Spleen (tissue), 11 donors: ENCODE results near the gene BRD3OS. TPM values are rescaled to one million over a fixed set of nuclear protein-coding genes. Genes with fewer than 3 reads are reported as not detected.

Experiments used
- DNase-seq: peaks from one replicate; pipeline ENCODE4 v3.0.0-alpha.2; 2020
- H3K27ac ChIP-seq, 8 donors: fragments of 200-600 bp; sonication (generic) in 7 of 8; 1 replicate in 4 of 8; 2 replicates in 4 of 8; pipeline versions ENCODE4 v1.5.0 to v1.8.0; 2016 to 2021; ENCODE audit warnings: inconsistent platforms in 4 of 8, mild to moderate bottlenecking in 4 of 8, moderate library complexity in 1 of 8
- H3K27me3 ChIP-seq, 7 donors: fragments of 200-600 bp; sonication (generic) in 6 of 7; replicated peaks in 1 of 7; 1 replicate in 4 of 7; 2 replicates in 3 of 7; pipeline versions ENCODE4 v1.5.0 to v1.8.0; 2016 to 2021; ENCODE audit warnings: inconsistent platforms in 3 of 7, mild to moderate bottlenecking in 1 of 7
- H3K36me3 ChIP-seq, 6 donors: fragments of 200-600 bp; sonication (generic) in 5 of 6; 1 replicate in 4 of 6; 2 replicates in 2 of 6; pipeline versions ENCODE4 v1.5.0 to v1.8.0; 2016 to 2021; ENCODE audit warnings: inconsistent platforms in 2 of 6
- H3K4me1 ChIP-seq, 6 donors: fragments of 200-600 bp; sonication (generic) in 5 of 6; 1 replicate in 3 of 6; 2 replicates in 3 of 6; pipeline versions ENCODE4 v1.5.0 to v1.8.0; 2016 to 2021; ENCODE audit warnings: inconsistent platforms in 3 of 6
- H3K4me3 ChIP-seq, 8 donors: fragments of 200-600 bp; sonication (generic) in 7 of 8; 1 replicate in 4 of 8; 2 replicates in 4 of 8; pipeline versions ENCODE4 v1.5.0 to v1.8.0; 2016 to 2021; ENCODE audit warnings: inconsistent platforms in 4 of 8, mild to moderate bottlenecking in 4 of 8, moderate library complexity in 2 of 8
- H3K9me3 ChIP-seq, 8 donors: fragments of 200-600 bp; sonication (generic) in 7 of 8; 1 replicate in 4 of 8; 2 replicates in 4 of 8; pipeline versions ENCODE4 v1.5.0 to v1.8.0; 2016 to 2021; ENCODE audit warnings: inconsistent platforms in 4 of 8
- CTCF ChIP-seq, 11 experiments: fragments of 200-600 bp in 7 of 11; fragments of 450-650 bp in 4 of 11; sonication (generic) in 4 of 11; IDR thresholded peaks in 8 of 11; conservative IDR thresholded peaks in 3 of 11; 1 replicate in 7 of 11; 2 replicates in 4 of 11; pipeline versions ENCODE4 v1.4.0 to v1.8.0; 2016 to 2021; ENCODE audit warnings: antibody characterized with exemption in 11 of 11, inconsistent platforms in 4 of 11, mild to moderate bottlenecking in 1 of 11
- POLR2A ChIP-seq, 3 donors: fragments of 450-650 bp; IDR thresholded peaks; one replicate each; pipeline ENCODE4 v1.5.1; 2017; ENCODE audit warnings: antibody characterized with exemption in 3 of 3, mild to moderate bottlenecking in 1 of 3
- POLR2AphosphoS5 ChIP-seq, 3 donors: sonication (generic); formaldehyde crosslinking; IDR thresholded peaks; one replicate each; pipeline ENCODE4 v1.5.1; 2017; ENCODE audit warnings: antibody characterized with exemption in 3 of 3
- WGBS, 5 donors: extraction: QIAGEN DNeasy Blood & Tissue Kit in 3 of 5; methylation state at CpG; one replicate each; pipeline versions ENCODE4 v1.1.5 to v1.1.7; 2013 to 2018; 5-methylcytosine and 5-hydroxymethylcytosine counted together
- intact Hi-C: fragments of 100-400 bp; cut with DNase I; formaldehyde crosslinking; loops from one replicate; pipeline ENCODE4 v1.15.0; 2023; ENCODE audit warnings: low total_unique reads
- polyA plus RNA-seq, 3 donors: library from polyadenylated mRNA; stranded (reverse); fragments of 200-250 nt; gene quantifications; one replicate each; pipeline ENCODE4 v1.2.1, GENCODE V29; 2013
- total RNA-seq, 7 donors: library from RNA; depleted of rRNA in 3 of 7; stranded (reverse); fragments of >200 nt in 3 of 7; fragmentation: NEBNext Ultra II Directional in 4 of 7; extraction: Animal tissue kit (Norgen Biotek cat#: 25700) in 4 of 7; gene quantifications; one replicate each; pipeline versions ENCODE4 v1.1.0 to v1.2.1, GENCODE V29; 2016 to 2021
- donor health status: healthy with polysubstance abuse.
- donor health status: DM: no; HTN: no; CAD: no; lungs with moderate emphysema.
- donor health status: DM: no; HTN: no; CAD: no.
- donor health status: Bipolar disorder and iron deficiency.
- donor health status: healthy.
- donor health status: DM: no; HTN: no; CAD: no.
- donor health status: DM: yes; HTN: yes; CAD: no.

BRD3OS gene
- total and polyA plus RNA-seq, 10 donors, result 6.9 to 13.2 (median 10.7) TPM

GRCh38 chr9:134003237-134003636 is 22.0 kb upstream of the BRD3OS start:
- peaks cover 0 to 41% (median 0%) of the 10 kb centered on the region in 7 donors for H3K27me3 ChIP-seq
- no peak for TF ChIP-seq CTCF (IDR thresholded peaks at IDR 0.05 in 8 of 11, conservative IDR thresholded peaks at IDR 0.05 in 3 of 11)
- no peak for TF ChIP-seq POLR2A (IDR thresholded peaks at IDR 0.05)
- TF ChIP-seq POLR2AphosphoS5 (IDR thresholded peaks at IDR 0.05), result no peak
- no peak overlapping the region for H3K4me3 ChIP-seq
- H3K27ac ChIP-seq, result no peak overlapping the region
- 80 to 97% (median 91%) methylated on average over 1 to 2 of the region's 2 CpGs for WGBS, 5 donors
- H3K9me3 ChIP-seq, result no peaks in the 10 kb centered on the region
- H3K4me1 ChIP-seq, result no peaks in the 10 kb centered on the region
- no peaks in the 10 kb centered on the region for H3K36me3 ChIP-seq
- intact Hi-C loops, result no loop called here
- no peak for DNase-seq

- H3K27me3 ChIP-seq, result peaks cover 0 to 52% (median 0%) of the 10 kb centered on the region in 7 donors
- H3K4me3 ChIP-seq, result no peak overlapping the region
- intact Hi-C loops, result no loop called here
- H3K36me3 ChIP-seq, result no peaks in the 10 kb centered on the region
- H3K4me1 ChIP-seq, result no peaks in the 10 kb centered on the region
- TF ChIP-seq CTCF (IDR thresholded peaks at IDR 0.05 in 8 of 11, conservative IDR thresholded peaks at IDR 0.05 in 3 of 11), result no peak
- TF ChIP-seq POLR2AphosphoS5 (IDR thresholded peaks at IDR 0.05), result no peak
- no peak for TF ChIP-seq POLR2A (IDR thresholded peaks at IDR 0.05)
- no peaks in the 10 kb centered on the region for H3K9me3 ChIP-seq
- H3K27ac ChIP-seq, result no peak overlapping the region
- no peak for DNase-seq
- WGBS, 5 donors, result 66 to 84% (median 74%) methylated on average over 11 to 20 of the region's 20 CpGs
Measured at GRCh38 chr9:134004131-134004873, 21.0 kb upstream of the BRD3OS start.

GRCh38 chr9:134004881-134005280 is 20.4 kb upstream of the BRD3OS start:
- Histone ChIP-seq H3K27me3 (peaks cover 0 to 52% (median 0%) of the 10 kb centered on the region in 7 donors), H3K9me3 (no peaks in the 10 kb centered on the region), H3K36me3 (no peaks in the 10 kb centered on the region), H3K27ac (no peak overlapping the region), H3K4me3 (no peak overlapping the region), H3K4me1 (no peaks in the 10 kb centered on the region)
- WGBS, 5 donors, result 80 to 93% (median 84%) methylated on average over 12 to 14 of the region's 14 CpGs
- peak; percentile 32 for DNase-seq
- TF ChIP-seq CTCF (IDR thresholded peaks at IDR 0.05 in 8 of 11, conservative IDR thresholded peaks at IDR 0.05 in 3 of 11), result no peak
- TF ChIP-seq POLR2AphosphoS5 (IDR thresholded peaks at IDR 0.05), result no peak
- TF ChIP-seq POLR2A (IDR thresholded peaks at IDR 0.05), result no peak
- intact Hi-C loops, result no loop called here

GRCh38 chr9:134005381-134005780 is 19.9 kb upstream of the BRD3OS start:
- no peak overlapping the region for H3K27ac ChIP-seq
- no peaks in the 10 kb centered on the region for H3K9me3 ChIP-seq
- H3K36me3 ChIP-seq, result no peaks in the 10 kb centered on the region
- WGBS, 5 donors, result 85 to 95% (median 90%) methylated on average over 8 of the region's 8 CpGs
- intact Hi-C loops, result no loop called here
- no peak overlapping the region for H3K4me3 ChIP-seq
- peak; percentile 41 for DNase-seq
- no peak for TF ChIP-seq POLR2AphosphoS5 (IDR thresholded peaks at IDR 0.05)
- TF ChIP-seq CTCF (IDR thresholded peaks at IDR 0.05 in 8 of 11, conservative IDR thresholded peaks at IDR 0.05 in 3 of 11), result no peak
- no peak for TF ChIP-seq POLR2A (IDR thresholded peaks at IDR 0.05)
- peaks cover 0 to 52% (median 0%) of the 10 kb centered on the region in 7 donors for H3K27me3 ChIP-seq
- no peaks in the 10 kb centered on the region for H3K4me1 ChIP-seq
